ENCODE data around the gene MORC4. TPM values are rescaled to one million over a fixed set of nuclear protein-coding genes. Genes with fewer than 3 reads are reported as not detected.

MORC4 gene
- total RNA-seq, 2 experiments from 2014 or later = 12.5 to 12.9 TPM

DNA sequence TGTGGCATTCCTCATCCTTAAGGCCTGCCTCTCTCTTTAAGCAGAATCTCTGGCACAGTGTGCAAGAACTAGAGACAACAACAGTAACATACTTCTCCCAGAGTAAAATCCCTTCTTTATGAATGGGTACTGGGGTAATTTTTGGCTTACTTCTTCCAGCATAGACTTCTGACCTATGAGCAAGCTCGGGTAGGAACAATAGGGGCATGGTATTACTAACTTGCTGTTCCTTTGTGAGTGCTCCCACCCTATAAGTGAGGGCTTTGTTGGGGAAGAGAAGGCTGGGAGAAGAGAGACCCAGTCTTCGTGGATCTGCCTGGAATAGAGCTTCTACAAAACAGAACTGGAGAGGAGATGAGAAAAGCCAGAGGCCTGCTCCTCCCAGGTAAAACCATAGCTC lies 49.6 kb downstream of the MORC4 start:
- Histone ChIP-seq H3K36me3 (ENCODE audit: insufficient read depth, low read length) (no peaks in the 10 kb centered on the region), H3K4me1 (ENCODE audit: insufficient read depth, low read length) (no peaks in the 10 kb centered on the region), H3K4me3 (ENCODE audit: low read length) (no peak overlapping the region), H3K9me3 (ENCODE audit: control insufficient read depth in 1 of 2, insufficient read depth in 1 of 2, low read length in 2 of 2) (no peaks in the 10 kb centered on the region), H3K27ac (ENCODE audit: low read depth in 1 of 2, low read length in 2 of 2) (no peak overlapping the region), H3K27me3 (ENCODE audit: control insufficient read depth in 1 of 2, insufficient read depth in 2 of 2, low read length in 2 of 2) (no peaks in the 10 kb centered on the region)
- Mint-ChIP-seq H3K27me3 (no peaks in the 10 kb centered on the region), H3K36me3 (ENCODE audit: low read depth) (peaks cover 18% of the 10 kb centered on the region), H3K4me1 (ENCODE audit: low read depth) (no peaks in the 10 kb centered on the region), H3K27ac (no peak overlapping the region), H3K4me3 (no peak overlapping the region), H3K9me3 (no peaks in the 10 kb centered on the region)
- POLR2A ChIA-PET = no interaction called here
- no peak for ATAC-seq (ENCODE audit: poor library complexity)
- intact Hi-C loops (cut with DNase I, micrococcal nuclease) = loop anchor here in 1 of 2 experiments (5.0 kb wide), 1 partner anchor 468 kb away; no protein-coding TSS in a partner anchor
- TF ChIP-seq, protein P1, sequence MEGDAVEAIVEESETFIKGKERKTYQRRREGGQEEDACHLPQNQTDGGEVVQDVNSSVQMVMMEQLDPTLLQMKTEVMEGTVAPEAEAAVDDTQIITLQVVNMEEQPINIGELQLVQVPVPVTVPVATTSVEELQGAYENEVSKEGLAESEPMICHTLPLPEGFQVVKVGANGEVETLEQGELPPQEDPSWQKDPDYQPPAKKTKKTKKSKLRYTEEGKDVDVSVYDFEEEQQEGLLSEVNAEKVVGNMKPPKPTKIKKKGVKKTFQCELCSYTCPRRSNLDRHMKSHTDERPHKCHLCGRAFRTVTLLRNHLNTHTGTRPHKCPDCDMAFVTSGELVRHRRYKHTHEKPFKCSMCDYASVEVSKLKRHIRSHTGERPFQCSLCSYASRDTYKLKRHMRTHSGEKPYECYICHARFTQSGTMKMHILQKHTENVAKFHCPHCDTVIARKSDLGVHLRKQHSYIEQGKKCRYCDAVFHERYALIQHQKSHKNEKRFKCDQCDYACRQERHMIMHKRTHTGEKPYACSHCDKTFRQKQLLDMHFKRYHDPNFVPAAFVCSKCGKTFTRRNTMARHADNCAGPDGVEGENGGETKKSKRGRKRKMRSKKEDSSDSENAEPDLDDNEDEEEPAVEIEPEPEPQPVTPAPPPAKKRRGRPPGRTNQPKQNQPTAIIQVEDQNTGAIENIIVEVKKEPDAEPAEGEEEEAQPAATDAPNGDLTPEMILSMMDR (IDR thresholded peaks at IDR 0.05) = no peak
- CTCF ChIA-PET = interaction anchor here (0.7 to 1.1 kb wide), 3 partner anchors 9 to 73 kb away, joined by 3 to 4 read pairs (median 3); no protein-coding TSS in a partner anchor
- DNase-seq = no peak

DNA sequence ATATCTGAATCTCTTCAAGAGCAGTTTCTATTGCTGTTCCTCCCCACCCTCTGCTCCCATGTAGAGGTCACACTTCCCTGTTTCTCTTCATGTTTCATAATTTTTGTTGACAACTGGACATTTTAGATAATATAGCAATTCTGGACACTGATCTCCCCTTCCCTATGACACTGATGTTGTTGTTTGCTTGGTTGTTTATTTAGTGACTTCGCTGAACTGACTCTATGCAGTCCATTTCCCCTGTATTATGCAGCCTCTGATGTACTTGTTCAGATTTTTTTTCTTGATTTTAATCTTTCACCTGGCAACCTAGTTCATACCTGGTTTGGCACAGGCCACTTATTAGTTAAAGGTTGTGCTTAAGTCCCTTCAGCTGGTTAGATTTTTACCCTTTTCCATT lies 50.6 kb downstream of the MORC4 start:
- ChIA-PET CTCF (no interaction called here), POLR2A (no interaction called here)
- Mint-ChIP-seq H3K27me3 (no peaks in the 10 kb centered on the region), H3K9me3 (no peaks in the 10 kb centered on the region), H3K4me3 (no peak overlapping the region), H3K4me1 (ENCODE audit: low read depth) (no peaks in the 10 kb centered on the region), H3K36me3 (ENCODE audit: low read depth) (peaks cover 13% of the 10 kb centered on the region), H3K27ac (no peak overlapping the region)
- no peak for ATAC-seq (ENCODE audit: poor library complexity)
- Histone ChIP-seq H3K4me3 (ENCODE audit: low read length) (no peak overlapping the region), H3K36me3 (ENCODE audit: insufficient read depth, low read length) (no peaks in the 10 kb centered on the region), H3K27ac (ENCODE audit: low read depth in 1 of 2, low read length in 2 of 2) (no peak overlapping the region), H3K9me3 (ENCODE audit: control insufficient read depth in 1 of 2, insufficient read depth in 1 of 2, low read length in 2 of 2) (no peaks in the 10 kb centered on the region), H3K4me1 (ENCODE audit: insufficient read depth, low read length) (no peaks in the 10 kb centered on the region), H3K27me3 (ENCODE audit: control insufficient read depth in 1 of 2, insufficient read depth in 2 of 2, low read length in 2 of 2) (no peaks in the 10 kb centered on the region)
- TF ChIP-seq, protein P1 (IDR thresholded peaks at IDR 0.05) = no peak
- intact Hi-C loops (cut with DNase I, micrococcal nuclease) = no loop called here
- no peak for DNase-seq

DNA sequence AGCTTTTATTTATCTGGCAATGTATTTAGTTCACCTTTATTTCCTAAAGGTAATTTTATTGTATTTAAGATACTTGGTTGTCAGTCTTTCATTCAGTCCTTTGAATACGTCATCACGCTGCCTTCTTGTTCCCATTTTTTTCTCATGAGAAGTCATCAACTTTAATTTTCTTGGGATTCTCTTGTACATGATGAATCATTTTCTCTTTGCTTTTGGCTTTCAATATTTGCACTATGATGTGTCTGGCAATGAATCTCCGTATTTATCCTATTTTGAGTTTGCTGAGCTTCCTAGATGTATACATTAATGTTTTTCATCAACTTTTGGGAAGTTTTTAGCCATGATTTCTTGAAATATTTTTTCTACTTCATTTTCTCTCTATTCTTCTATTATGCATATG lies 51.4 kb downstream of the MORC4 start:
- H3K36me3 Mint-ChIP-seq (ENCODE audit: low read depth) = peaks cover 8% of the 10 kb centered on the region
- DNase-seq = no peak
- H3K27me3 Mint-ChIP-seq = no peaks in the 10 kb centered on the region
- no peaks in the 10 kb centered on the region for H3K27me3 ChIP-seq (ENCODE audit: control insufficient read depth in 1 of 2, insufficient read depth in 2 of 2, low read length in 2 of 2)
- H3K9me3 Mint-ChIP-seq = no peaks in the 10 kb centered on the region
- H3K36me3 ChIP-seq (ENCODE audit: insufficient read depth, low read length) = no peaks in the 10 kb centered on the region
- CTCF ChIA-PET = no interaction called here
- H3K27ac ChIP-seq (ENCODE audit: low read depth in 1 of 2, low read length in 2 of 2) = no peak overlapping the region
- no peaks in the 10 kb centered on the region for H3K4me1 ChIP-seq (ENCODE audit: insufficient read depth, low read length)
- ATAC-seq (ENCODE audit: poor library complexity) = no peak
- H3K4me3 Mint-ChIP-seq = no peak overlapping the region
- POLR2A ChIA-PET = no interaction called here
- intact Hi-C loops (cut with DNase I, micrococcal nuclease) = no loop called here
- no peak overlapping the region for H3K4me3 ChIP-seq (ENCODE audit: low read length)
- no peaks in the 10 kb centered on the region for H3K4me1 Mint-ChIP-seq (ENCODE audit: low read depth)
- no peaks in the 10 kb centered on the region for H3K9me3 ChIP-seq (ENCODE audit: control insufficient read depth in 1 of 2, insufficient read depth in 1 of 2, low read length in 2 of 2)
- no peak overlapping the region for H3K27ac Mint-ChIP-seq
- TF ChIP-seq, protein P1 (IDR thresholded peaks at IDR 0.05) = no peak
